Measurements from ENCODE around the gene EXOC4.

Gene EXOC4

DNA sequence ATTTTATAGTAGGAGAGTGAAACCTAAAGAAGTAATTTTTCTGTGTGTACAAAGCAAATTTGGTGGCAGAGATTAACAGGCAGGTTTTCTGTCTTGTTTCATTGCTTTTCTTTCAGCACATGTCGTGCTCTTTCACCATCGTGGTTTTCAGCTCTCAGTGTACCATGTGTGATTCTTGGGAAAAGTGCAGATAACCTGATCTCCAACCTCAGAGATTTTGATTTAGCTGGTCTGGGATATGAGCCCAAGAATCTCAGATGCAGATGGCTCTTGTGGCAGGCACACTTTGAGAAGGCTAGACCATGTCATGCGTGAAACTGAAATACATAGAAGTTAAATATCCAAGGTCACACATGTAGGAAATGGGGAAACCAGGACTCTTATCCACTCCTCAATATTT, 317.4 kb downstream of the EXOC4 start:
- no peak overlapping the region for H3K4me3 ChIP-seq (ENCODE audit: low read length)
- DNase-seq (ENCODE audit: low read depth), result no peak
- TF ChIP-seq, protein P1, sequence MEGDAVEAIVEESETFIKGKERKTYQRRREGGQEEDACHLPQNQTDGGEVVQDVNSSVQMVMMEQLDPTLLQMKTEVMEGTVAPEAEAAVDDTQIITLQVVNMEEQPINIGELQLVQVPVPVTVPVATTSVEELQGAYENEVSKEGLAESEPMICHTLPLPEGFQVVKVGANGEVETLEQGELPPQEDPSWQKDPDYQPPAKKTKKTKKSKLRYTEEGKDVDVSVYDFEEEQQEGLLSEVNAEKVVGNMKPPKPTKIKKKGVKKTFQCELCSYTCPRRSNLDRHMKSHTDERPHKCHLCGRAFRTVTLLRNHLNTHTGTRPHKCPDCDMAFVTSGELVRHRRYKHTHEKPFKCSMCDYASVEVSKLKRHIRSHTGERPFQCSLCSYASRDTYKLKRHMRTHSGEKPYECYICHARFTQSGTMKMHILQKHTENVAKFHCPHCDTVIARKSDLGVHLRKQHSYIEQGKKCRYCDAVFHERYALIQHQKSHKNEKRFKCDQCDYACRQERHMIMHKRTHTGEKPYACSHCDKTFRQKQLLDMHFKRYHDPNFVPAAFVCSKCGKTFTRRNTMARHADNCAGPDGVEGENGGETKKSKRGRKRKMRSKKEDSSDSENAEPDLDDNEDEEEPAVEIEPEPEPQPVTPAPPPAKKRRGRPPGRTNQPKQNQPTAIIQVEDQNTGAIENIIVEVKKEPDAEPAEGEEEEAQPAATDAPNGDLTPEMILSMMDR (IDR thresholded peaks at IDR 0.05; ENCODE audit: insufficient read depth, low read depth, low read length, missing control alignments), result no peak

DNA sequence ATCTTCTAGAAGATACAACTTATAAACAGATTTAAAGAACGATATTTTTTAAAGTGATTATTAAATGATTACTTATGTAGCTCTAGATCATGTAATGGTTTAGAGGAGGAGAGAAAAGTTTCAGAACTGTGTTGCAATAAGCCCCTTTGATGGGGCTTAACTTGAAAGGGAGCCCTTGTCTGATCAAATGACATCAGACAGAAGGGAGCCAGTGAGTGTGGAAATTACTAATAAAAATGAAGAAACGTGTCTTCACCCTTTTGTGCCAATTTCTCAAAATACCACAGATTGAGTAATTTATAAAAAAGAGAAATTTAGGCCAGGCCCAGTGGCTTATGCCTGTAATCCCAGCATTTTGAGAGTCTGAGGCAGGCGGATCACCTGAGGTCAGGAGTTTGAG, 318.2 kb downstream of the EXOC4 start:
- no peak overlapping the region for H3K4me3 ChIP-seq (ENCODE audit: low read length)
- no peak for DNase-seq (ENCODE audit: low read depth)
- TF ChIP-seq, protein P1 (IDR thresholded peaks at IDR 0.05; ENCODE audit: insufficient read depth, low read depth, low read length, missing control alignments), result no peak

- TF ChIP-seq, protein P1 (IDR thresholded peaks at IDR 0.05; ENCODE audit: insufficient read depth, low read depth, low read length, missing control alignments), result no peak
- H3K4me3 ChIP-seq (ENCODE audit: low read length), result no peak overlapping the region
- DNase-seq (ENCODE audit: low read depth), result peak; percentile 75
Observed at GRCh38 chr7:133572087-133572486, 319.2 kb downstream of the EXOC4 start.

DNA sequence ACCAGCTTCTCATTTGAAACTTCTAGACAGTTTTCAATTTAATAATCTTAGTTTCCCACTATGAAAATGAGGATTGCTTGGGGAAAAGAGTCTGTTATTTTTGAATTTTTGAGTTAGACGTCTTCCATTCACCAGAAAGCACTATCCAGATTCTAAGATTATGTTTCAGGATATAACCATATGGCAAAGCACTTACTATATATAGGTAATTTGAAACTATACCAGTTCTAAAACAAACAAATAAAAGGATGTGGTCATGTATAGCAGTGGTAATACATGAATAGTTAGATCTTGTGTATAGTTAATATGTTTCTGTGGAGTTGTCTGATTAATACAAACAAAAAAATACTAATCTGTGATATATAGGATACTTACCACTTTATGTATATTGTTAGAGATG, 320.0 kb downstream of the EXOC4 start:
- TF ChIP-seq, protein P1 (IDR thresholded peaks at IDR 0.05; ENCODE audit: insufficient read depth, low read depth, low read length, missing control alignments), result no peak
- peak; percentile 7 for DNase-seq (ENCODE audit: low read depth)
- no peak overlapping the region for H3K4me3 ChIP-seq (ENCODE audit: low read length)

GRCh38 chr7:133573554-133574265, 320.8 kb downstream of the EXOC4 start:
- TF ChIP-seq, protein P1 (IDR thresholded peaks at IDR 0.05; ENCODE audit: insufficient read depth, low read depth, low read length, missing control alignments), result no peak

DNA sequence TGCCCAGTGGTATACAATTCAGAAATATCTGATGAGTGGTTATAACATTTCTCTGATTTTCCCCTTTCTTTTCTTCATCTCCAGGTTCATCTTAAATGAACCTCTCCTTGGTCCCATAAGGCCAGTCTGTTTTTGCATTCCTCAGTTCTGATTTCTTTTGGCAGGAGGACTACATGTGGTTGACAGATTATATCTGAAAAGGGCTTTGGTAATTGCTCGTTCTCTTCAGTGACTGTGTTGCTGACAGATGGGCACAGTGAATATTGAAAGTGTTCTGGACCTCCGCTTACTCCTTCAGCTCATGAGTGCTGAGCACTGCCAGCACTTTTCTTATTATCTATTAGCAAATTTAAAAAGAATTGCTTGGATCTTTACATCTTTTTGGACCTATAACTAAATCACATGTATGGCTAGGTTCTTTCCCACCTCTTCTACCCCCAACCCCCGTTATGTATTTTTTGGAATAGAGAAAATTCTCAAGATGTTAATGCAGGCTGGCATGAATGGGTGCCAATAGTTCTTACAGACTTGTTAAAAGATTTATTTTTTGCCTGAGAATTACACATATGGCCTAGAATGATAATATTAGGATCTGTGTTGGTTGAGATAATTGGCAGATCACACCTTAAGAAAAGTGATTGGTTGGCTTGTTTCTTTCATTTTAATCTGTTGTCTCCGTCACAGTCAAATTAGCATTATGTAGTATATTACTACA, 323.0 kb downstream of the EXOC4 start:
- no peak overlapping the region for H3K4me3 ChIP-seq (ENCODE audit: low read length)
- DNase-seq (ENCODE audit: low read depth), result no peak
- TF ChIP-seq, protein P1 (IDR thresholded peaks at IDR 0.05; ENCODE audit: insufficient read depth, low read depth, low read length, missing control alignments), result no peak

More at GRCh38 chr7:133573554-133574265, 320.8 kb downstream of the EXOC4 start:
- DNase-seq (ENCODE audit: low read depth), result no peak
- no peak overlapping the region for H3K4me3 ChIP-seq (ENCODE audit: low read length)
